Karpas-422 (cell line): ENCODE results near the gene ATRNL1. TPM values are rescaled to one million over a fixed set of nuclear protein-coding genes. Genes with fewer than 3 reads are reported as not detected.
"Not testable (repeated sequence)": the region's sequence is repeated elsewhere in the genome, so short reads cannot be mapped to it uniquely, and the experiment has no call there.

ENCODE experiments used
- DNase-seq: peaks from one replicate; pipeline ENCODE4 v3.0.0-alpha.2; 2015
- H2AFZ ChIP-seq: fragments of 200-600 bp; sonication (generic); 2 replicates; pipeline ENCODE4 v1.6.1; 2014; ENCODE audit warnings: antibody characterized with exemption, low read length, mixed read lengths
- H3K27ac ChIP-seq: fragments of 200-600 bp; sonication (generic); 2 replicates; pipeline ENCODE4 v1.5.1; 2014; ENCODE audit warnings: mild to moderate bottlenecking, low read length, moderate library complexity
- H3K27me3 ChIP-seq: fragments of 200-600 bp; sonication (generic); 2 replicates; pipeline ENCODE4 v1.6.1; 2014; ENCODE audit warnings: low read length, mixed read lengths
- H3K36me3 ChIP-seq: fragments of 200-600 bp; sonication (generic); 2 replicates; pipeline ENCODE4 v1.6.1; 2014; ENCODE audit warnings: low read length, mixed read lengths; ENCODE audit not compliant: insufficient read depth
- H3K4me1 ChIP-seq: fragments of 200-600 bp; sonication (generic); 2 replicates; pipeline ENCODE4 v1.6.1; 2014; ENCODE audit warnings: mild to moderate bottlenecking, low read length, mixed read lengths
- H3K4me2 ChIP-seq: fragments of 200-600 bp; sonication (generic); 2 replicates; pipeline ENCODE4 v1.6.1; 2014; ENCODE audit warnings: low read length, low read depth, mild to moderate bottlenecking; ENCODE audit not compliant: poor library complexity, severe bottlenecking
- H3K4me3 ChIP-seq: fragments of 200-600 bp; sonication (generic); 2 replicates; pipeline ENCODE4 v1.5.1; 2014; ENCODE audit warnings: mild to moderate bottlenecking, antibody characterized with exemption, low read length, mixed read lengths
- H3K79me2 ChIP-seq: fragments of 200-600 bp; sonication (generic); 2 replicates; pipeline ENCODE4 v1.6.1; 2014; ENCODE audit warnings: mild to moderate bottlenecking, low read length, mixed read lengths
- H3K9ac ChIP-seq: fragments of 200-600 bp; sonication (generic); 2 replicates; pipeline ENCODE4 v1.6.0; 2014; ENCODE audit warnings: low read length
- H3K9me2 ChIP-seq: fragments of 200-600 bp; sonication (generic), shearing (Covaris generic); replicated peaks from 2 replicates; pipeline ENCODE4 v1.6.0; 2014; ENCODE audit warnings: mild to moderate bottlenecking, low read length, moderate library complexity; ENCODE audit not compliant: insufficient read depth
- H3K9me3 ChIP-seq: fragments of 300-700, 200-600 bp; sonication (generic); 2 replicates; pipeline ENCODE4 v1.6.1; 2014; ENCODE audit warnings: low read length, mixed read lengths
- H4K20me1 ChIP-seq: fragments of 200-600 bp; sonication (generic); 2 replicates; pipeline ENCODE4 v1.6.1; 2014; ENCODE audit warnings: mild to moderate bottlenecking, antibody characterized with exemption, low read length, low read depth; ENCODE audit not compliant: insufficient read depth
- total RNA-seq: library from RNA; depleted of rRNA; stranded (reverse); fragments of >200 nt; shearing (Covaris generic); gene quantifications from 2 replicates; pipeline ENCODE4 v1.2.3, GENCODE V29; 2014; ENCODE audit warnings: low replicate concordance

Gene ATRNL1
- total RNA-seq, 1 experiment from 2014 or later = not detected

DNA sequence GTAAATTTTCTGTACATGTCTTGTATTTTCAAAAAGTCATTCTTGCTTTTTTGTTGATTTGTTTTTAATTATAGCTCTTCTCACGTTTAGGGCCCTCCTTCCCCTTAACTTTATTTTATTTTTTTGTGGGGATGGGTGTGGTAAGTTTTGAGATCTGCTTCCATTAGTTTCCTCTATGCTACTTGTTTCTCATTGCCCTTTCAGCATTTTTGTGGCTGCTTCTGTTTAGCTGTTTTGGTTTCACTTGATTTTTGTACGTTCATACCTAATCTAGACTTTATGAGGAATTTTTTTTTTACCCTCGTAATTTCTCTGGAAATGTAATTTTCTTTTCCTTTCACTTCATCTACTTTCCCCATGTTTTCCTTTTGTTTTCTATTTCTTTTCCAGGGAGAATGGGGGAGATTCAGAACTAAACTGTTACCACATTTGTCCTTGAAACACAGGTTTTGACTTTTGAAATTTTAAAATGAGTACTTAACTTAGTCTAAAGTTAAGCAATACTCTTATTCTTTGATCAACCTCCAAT is 80.8 kb downstream of the ATRNL1 start:
- no peak overlapping the region for H3K4me3 ChIP-seq
- H4K20me1 ChIP-seq = no peaks in the 10 kb centered on the region
- H3K36me3 ChIP-seq = no peaks in the 10 kb centered on the region
- no peak overlapping the region for H2AFZ ChIP-seq
- H3K9ac ChIP-seq = no peak overlapping the region
- no peaks in the 10 kb centered on the region for H3K4me1 ChIP-seq
- no peaks in the 10 kb centered on the region for H3K27me3 ChIP-seq
- DNase-seq = no peak
- no peaks in the 10 kb centered on the region for H3K79me2 ChIP-seq
- H3K27ac ChIP-seq = no peak overlapping the region
- H3K4me2 ChIP-seq = no peak overlapping the region
- H3K9me2 ChIP-seq = no peaks in the 10 kb centered on the region
- H3K9me3 ChIP-seq = no peaks in the 10 kb centered on the region

DNA sequence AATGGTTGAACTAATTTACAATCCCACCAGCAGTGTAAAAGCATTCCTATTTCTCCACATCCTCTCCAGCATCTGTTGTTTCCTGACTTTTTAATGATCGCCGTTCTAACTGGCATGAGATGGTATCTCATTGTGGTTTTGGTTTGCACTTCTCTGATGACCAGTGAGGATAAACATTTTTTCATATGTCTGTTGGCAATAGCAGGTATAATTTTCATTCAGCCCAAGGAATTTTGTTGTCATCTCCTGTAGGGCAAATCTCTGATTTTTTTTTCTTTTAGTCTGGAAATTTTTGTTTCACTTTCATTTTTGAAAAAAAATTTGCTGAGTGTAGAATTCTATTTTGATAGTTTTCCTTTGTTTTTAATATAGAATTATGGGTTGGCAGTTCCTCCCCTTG is 114.1 kb downstream of the ATRNL1 start:
- H3K36me3 ChIP-seq, H3K27me3 ChIP-seq, H3K9me2 ChIP-seq, H2AFZ ChIP-seq, H3K4me3 ChIP-seq, H3K79me2 ChIP-seq, H3K4me2 ChIP-seq, H4K20me1 ChIP-seq, H3K9ac ChIP-seq, H3K27ac ChIP-seq, H3K9me3 ChIP-seq, H3K4me1 ChIP-seq, DNase-seq: not testable (repeated sequence)

DNA sequence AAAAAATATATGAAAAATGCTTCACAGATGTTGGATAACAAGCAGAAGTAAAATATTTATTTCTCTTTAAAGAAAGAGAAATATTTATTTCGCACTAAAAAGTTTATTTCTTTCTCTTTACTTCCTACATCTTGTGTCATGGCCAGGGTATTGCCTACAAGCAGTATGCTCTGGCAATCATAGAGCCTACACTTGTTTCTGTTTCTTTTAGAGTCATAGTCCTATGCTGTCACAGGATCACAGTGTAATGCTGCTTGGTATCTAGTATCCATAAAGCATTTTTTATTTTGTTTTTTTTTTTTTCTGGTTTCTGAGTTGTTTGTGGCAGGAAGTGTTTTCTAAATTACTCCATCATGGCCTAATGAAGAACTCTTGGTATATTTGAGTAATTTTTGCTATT is 116.0 kb downstream of the ATRNL1 start:
- DNase-seq = no peak
- no peaks in the 10 kb centered on the region for H3K4me1 ChIP-seq
- H3K27me3 ChIP-seq = no peaks in the 10 kb centered on the region
- no peaks in the 10 kb centered on the region for H3K79me2 ChIP-seq
- H4K20me1 ChIP-seq = no peaks in the 10 kb centered on the region
- H3K9me2 ChIP-seq = no peaks in the 10 kb centered on the region
- H3K9ac ChIP-seq = no peak overlapping the region
- no peak overlapping the region for H3K4me3 ChIP-seq
- H3K4me2 ChIP-seq = no peak overlapping the region
- H3K9me3 ChIP-seq = no peaks in the 10 kb centered on the region
- no peaks in the 10 kb centered on the region for H3K36me3 ChIP-seq
- no peak overlapping the region for H3K27ac ChIP-seq
- H2AFZ ChIP-seq = no peak overlapping the region

DNA sequence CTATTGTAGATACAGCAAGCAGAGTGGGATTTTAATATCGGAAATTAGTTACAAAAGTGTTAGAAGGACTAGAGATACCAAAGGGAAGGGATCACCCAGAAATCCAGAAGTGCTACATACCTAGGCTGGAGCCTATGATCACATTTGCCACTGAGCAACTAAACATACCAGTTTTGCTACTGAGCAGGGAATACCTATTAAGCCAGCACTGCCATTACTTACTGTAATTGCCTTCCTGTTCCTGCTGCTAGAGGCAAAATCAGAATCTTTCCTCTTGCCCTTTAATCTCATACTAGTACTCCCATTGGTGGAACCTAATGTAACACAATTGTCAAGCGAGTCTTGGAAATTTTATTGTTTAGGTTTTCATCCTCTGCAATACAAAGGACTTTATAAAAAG is 121.7 kb downstream of the ATRNL1 start:
- Histone ChIP-seq H3K36me3 (no peaks in the 10 kb centered on the region), H3K27me3 (no peaks in the 10 kb centered on the region), H3K9ac (no peak overlapping the region), H2AFZ (no peak overlapping the region), H3K27ac (no peak overlapping the region), H4K20me1 (no peaks in the 10 kb centered on the region), H3K9me3 (no peaks in the 10 kb centered on the region), H3K4me2 (no peak overlapping the region), H3K4me3 (no peak overlapping the region), H3K79me2 (no peaks in the 10 kb centered on the region), H3K4me1 (no peaks in the 10 kb centered on the region), H3K9me2 (no peaks in the 10 kb centered on the region)
- DNase-seq = no peak

DNA sequence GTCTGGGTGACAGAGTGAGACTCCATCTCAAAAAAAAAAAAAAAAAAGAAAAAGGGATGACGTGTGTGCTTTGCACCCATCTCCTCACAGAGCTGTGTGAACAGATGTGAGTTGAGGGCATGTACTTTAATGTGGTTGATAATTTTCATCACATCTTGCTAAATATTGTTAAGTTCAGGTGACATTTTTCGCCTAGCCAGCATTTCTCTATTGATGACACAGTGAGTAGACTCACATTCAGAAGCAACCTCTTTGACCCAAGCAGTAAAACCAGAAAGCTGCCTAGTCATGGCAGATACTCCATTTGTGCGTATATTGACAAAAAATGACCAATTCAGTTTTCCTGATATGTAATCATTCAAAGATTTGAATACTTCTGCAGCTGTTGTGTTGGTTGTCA is 126.0 kb downstream of the ATRNL1 start:
- no peaks in the 10 kb centered on the region for H3K9me2 ChIP-seq
- no peaks in the 10 kb centered on the region for H3K27me3 ChIP-seq
- H3K4me2 ChIP-seq = no peak overlapping the region
- H3K79me2 ChIP-seq = no peaks in the 10 kb centered on the region
- H3K9ac ChIP-seq = no peak overlapping the region
- no peak overlapping the region for H3K27ac ChIP-seq
- no peak overlapping the region for H3K4me3 ChIP-seq
- H4K20me1 ChIP-seq = no peaks in the 10 kb centered on the region
- no peaks in the 10 kb centered on the region for H3K9me3 ChIP-seq
- H2AFZ ChIP-seq = no peak overlapping the region
- H3K4me1 ChIP-seq = no peaks in the 10 kb centered on the region
- no peaks in the 10 kb centered on the region for H3K36me3 ChIP-seq
- DNase-seq = no peak

DNA sequence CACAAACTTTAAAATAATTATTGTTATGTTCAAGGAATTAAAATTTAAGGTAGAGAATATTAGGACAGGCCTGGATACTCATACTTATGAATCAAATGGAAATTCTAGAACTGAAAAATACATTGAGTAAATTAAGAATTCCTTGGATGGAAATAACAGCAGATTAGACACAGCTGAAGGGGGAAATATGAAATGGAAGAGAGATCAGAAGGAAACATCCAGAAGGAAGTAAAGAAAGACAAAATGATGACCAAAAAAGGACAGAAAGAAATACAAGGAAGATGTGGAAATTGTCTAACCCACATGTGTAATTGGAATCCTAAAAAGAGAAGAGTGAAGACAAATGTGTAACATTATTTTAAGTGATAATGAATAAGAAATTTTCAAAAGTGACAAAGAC is 128.9 kb downstream of the ATRNL1 start:
- H3K4me1 ChIP-seq = no peaks in the 10 kb centered on the region
- no peaks in the 10 kb centered on the region for H3K79me2 ChIP-seq
- H3K36me3 ChIP-seq = no peaks in the 10 kb centered on the region
- no peak for DNase-seq
- no peaks in the 10 kb centered on the region for H4K20me1 ChIP-seq
- H2AFZ ChIP-seq = no peak overlapping the region
- H3K27me3 ChIP-seq = no peaks in the 10 kb centered on the region
- no peaks in the 10 kb centered on the region for H3K9me2 ChIP-seq
- H3K9ac ChIP-seq = no peak overlapping the region
- no peak overlapping the region for H3K4me2 ChIP-seq
- no peak overlapping the region for H3K4me3 ChIP-seq
- H3K27ac ChIP-seq = no peak overlapping the region
- H3K9me3 ChIP-seq = no peaks in the 10 kb centered on the region

DNA sequence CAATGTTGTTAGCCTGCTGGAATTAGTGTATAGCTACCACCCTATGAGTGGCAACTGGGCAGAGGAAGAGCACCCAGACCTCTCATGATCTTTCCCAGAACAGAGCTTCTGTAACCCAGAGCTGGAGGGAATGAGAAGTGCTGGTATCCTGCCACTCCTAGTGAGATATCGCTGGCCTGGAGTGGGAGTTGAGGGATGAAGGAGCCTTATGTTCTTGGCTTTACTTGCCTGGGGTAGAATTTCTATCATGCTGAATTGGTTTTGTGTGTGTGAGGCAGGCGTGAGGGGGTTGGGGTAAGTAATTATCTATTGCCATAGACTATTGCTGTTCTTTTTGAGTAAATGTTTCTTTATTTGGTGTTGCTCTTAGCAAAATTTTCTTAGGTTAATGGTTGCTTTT is 146.6 kb downstream of the ATRNL1 start:
- H3K9me2 ChIP-seq = no peaks in the 10 kb centered on the region
- H4K20me1 ChIP-seq = no peaks in the 10 kb centered on the region
- no peak overlapping the region for H3K4me3 ChIP-seq
- H3K27ac ChIP-seq = no peak overlapping the region
- H3K36me3 ChIP-seq = no peaks in the 10 kb centered on the region
- H3K9ac ChIP-seq = no peak overlapping the region
- no peaks in the 10 kb centered on the region for H3K79me2 ChIP-seq
- no peaks in the 10 kb centered on the region for H3K9me3 ChIP-seq
- no peaks in the 10 kb centered on the region for H3K27me3 ChIP-seq
- H3K4me1 ChIP-seq = no peaks in the 10 kb centered on the region
- H2AFZ ChIP-seq = no peak overlapping the region
- H3K4me2 ChIP-seq = no peak overlapping the region
- no peak for DNase-seq

DNA sequence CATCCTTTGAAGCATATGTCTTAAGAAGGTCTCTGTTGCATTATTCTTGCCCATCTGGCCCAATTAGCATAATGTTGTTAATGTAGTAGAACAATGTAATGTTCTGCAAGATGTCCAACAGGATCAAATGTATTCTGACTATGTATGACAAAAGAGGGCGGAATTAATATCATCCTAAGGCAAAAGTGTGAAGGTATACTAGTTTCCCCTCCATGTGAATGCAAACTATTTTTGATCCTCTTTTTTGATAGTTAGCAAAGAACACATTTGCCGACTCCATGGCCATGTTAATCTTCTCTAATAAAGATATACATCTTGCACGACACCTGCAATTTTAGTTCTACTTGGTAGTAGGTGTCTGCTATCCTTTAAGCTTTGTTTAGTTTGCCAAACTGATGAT is 157.6 kb downstream of the ATRNL1 start:
- no peaks in the 10 kb centered on the region for H3K4me1 ChIP-seq
- H3K4me2 ChIP-seq = no peak overlapping the region
- H4K20me1 ChIP-seq = no peaks in the 10 kb centered on the region
- no peaks in the 10 kb centered on the region for H3K9me2 ChIP-seq
- H3K9ac ChIP-seq = no peak overlapping the region
- H3K9me3 ChIP-seq = no peaks in the 10 kb centered on the region
- H3K36me3 ChIP-seq = no peaks in the 10 kb centered on the region
- no peak overlapping the region for H3K4me3 ChIP-seq
- DNase-seq = no peak
- no peaks in the 10 kb centered on the region for H3K79me2 ChIP-seq
- H2AFZ ChIP-seq = no peak overlapping the region
- H3K27me3 ChIP-seq = no peaks in the 10 kb centered on the region
- no peak overlapping the region for H3K27ac ChIP-seq

DNA sequence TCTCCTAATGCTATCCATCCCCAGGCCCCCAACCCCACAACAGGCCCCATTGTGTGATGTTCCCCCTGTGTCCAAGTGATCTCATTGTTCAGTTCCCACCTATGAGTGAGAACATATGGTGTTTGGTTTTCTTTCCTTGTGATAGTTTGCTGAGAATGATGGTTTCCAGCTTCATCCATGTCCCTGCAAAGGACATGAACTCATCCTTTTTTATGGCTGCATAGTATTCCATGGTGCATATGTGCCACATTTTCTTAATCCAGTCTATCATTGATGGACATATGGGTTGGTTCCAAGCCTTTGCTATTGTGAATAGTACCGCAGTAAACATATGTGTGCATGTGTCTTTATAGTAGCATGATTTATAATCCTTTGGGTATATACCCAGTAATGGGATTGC is 160.6 kb downstream of the ATRNL1 start:
- H3K27ac ChIP-seq, H3K9ac ChIP-seq, H3K9me3 ChIP-seq, H3K79me2 ChIP-seq, H3K27me3 ChIP-seq, H3K4me1 ChIP-seq, H3K36me3 ChIP-seq, H3K9me2 ChIP-seq, DNase-seq, H3K4me3 ChIP-seq, H2AFZ ChIP-seq, H3K4me2 ChIP-seq, H4K20me1 ChIP-seq: not testable (repeated sequence)
